Measurements from ENCODE around the gene DFFB.

DNA sequence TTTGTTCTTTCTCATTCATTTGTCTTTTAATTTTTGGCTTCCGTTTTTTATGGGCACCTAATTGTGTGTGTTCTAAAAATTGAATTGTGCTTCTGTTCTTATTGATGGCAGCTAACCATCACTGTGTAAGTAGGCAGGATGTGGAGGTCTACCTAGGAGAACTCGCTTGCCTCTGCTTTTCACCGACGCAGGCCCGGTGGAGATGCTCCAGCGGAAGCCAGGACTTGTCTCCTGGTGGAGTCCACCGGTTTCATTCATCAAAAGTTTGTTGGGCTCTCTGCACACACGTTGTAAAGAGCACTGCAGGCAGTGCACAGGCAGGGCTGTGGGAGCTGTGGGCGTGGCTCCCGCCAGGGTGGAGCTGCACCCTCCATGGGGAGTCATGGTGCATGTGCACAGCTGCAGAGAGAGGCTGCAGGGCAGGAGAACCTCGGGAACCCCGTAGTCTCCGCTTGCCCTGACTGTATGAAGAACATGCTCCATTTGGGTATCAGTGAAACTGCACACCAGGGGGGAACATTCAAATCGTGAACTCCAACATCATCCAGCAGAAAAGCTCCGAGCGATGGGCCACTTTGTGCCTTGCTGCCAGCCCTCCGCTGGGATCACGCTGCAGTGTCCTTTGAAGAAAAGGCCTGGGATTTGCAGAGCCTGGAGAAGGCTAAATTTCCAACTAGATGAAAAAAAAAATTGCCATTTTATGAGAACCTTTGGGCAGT, 48.8 kb downstream of the DFFB start:
- TF ChIP-seq, protein P1, sequence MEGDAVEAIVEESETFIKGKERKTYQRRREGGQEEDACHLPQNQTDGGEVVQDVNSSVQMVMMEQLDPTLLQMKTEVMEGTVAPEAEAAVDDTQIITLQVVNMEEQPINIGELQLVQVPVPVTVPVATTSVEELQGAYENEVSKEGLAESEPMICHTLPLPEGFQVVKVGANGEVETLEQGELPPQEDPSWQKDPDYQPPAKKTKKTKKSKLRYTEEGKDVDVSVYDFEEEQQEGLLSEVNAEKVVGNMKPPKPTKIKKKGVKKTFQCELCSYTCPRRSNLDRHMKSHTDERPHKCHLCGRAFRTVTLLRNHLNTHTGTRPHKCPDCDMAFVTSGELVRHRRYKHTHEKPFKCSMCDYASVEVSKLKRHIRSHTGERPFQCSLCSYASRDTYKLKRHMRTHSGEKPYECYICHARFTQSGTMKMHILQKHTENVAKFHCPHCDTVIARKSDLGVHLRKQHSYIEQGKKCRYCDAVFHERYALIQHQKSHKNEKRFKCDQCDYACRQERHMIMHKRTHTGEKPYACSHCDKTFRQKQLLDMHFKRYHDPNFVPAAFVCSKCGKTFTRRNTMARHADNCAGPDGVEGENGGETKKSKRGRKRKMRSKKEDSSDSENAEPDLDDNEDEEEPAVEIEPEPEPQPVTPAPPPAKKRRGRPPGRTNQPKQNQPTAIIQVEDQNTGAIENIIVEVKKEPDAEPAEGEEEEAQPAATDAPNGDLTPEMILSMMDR (IDR thresholded peaks at IDR 0.05): no peak
- TF ChIP-seq EZH2 (IDR thresholded peaks at IDR 0.05) (no peak), EZH2phosphoT487 (IDR thresholded peaks at IDR 0.05) (no peak)

Data from neural progenitor cell (in vitro differentiated cells).